ENCODE measurements around the gene TMEM9B. TPM values are rescaled to one million over a fixed set of nuclear protein-coding genes. Genes with fewer than 3 reads are reported as not detected.
"Not testable (repeated sequence)": the region's sequence is repeated elsewhere in the genome, so short reads cannot be mapped to it uniquely, and the experiment has no call there.

TMEM9B gene
- total and polyA plus RNA-seq, 2 donors (not counting 1 experiment from before 2014, with no cell fraction given), result 15.0 to 30.4 TPM

DNA sequence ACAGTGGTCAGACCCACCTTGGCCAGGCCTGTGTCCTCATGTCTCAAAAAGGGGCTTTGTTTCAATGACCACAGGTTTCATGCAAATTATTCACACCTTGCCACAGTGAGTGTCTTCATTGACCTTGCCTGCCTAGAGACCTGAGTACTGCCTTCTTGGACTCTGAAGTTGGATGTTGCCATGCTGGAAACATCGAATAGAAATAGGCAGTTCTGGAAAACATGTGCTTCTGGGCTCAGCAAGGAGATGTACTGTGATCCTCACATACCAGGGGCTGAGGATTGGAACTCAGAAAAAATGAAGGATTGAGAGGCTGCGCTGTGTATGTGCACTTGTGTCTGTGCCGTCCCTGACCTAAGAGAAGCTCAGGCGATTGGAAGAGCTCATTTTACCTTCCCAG, 49.1 kb upstream of the TMEM9B start:
- no peak overlapping the region for H2AFZ ChIP-seq (ENCODE audit: insufficient read depth, low read depth, low read length, poor library complexity, severe bottlenecking)
- DNase-seq (no peak), ATAC-seq (ENCODE audit: low read depth) (no peak)
- TF ChIP-seq, protein P1, sequence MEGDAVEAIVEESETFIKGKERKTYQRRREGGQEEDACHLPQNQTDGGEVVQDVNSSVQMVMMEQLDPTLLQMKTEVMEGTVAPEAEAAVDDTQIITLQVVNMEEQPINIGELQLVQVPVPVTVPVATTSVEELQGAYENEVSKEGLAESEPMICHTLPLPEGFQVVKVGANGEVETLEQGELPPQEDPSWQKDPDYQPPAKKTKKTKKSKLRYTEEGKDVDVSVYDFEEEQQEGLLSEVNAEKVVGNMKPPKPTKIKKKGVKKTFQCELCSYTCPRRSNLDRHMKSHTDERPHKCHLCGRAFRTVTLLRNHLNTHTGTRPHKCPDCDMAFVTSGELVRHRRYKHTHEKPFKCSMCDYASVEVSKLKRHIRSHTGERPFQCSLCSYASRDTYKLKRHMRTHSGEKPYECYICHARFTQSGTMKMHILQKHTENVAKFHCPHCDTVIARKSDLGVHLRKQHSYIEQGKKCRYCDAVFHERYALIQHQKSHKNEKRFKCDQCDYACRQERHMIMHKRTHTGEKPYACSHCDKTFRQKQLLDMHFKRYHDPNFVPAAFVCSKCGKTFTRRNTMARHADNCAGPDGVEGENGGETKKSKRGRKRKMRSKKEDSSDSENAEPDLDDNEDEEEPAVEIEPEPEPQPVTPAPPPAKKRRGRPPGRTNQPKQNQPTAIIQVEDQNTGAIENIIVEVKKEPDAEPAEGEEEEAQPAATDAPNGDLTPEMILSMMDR (IDR thresholded peaks at IDR 0.05), result no peak
- no peak for TF ChIP-seq EZH2 (IDR thresholded peaks at IDR 0.05; ENCODE audit: borderline replicate concordance, insufficient read depth, low read depth, low read length, poor library complexity, severe bottlenecking)
- H3K4me3 Mint-ChIP-seq, result no peak overlapping the region
- intact Hi-C loops (cut with micrococcal nuclease), result no loop called here
- POLR2A ChIA-PET, result no interaction called here
- H3K4me3 ChIP-seq (ENCODE audit: control extremely low read depth in 1 of 5, extremely low read depth in 1 of 5, insufficient read depth in 1 of 5, low read depth in 2 of 5, low read length in 4 of 5), result no peak overlapping the region
- H3K4me1 Mint-ChIP-seq, result no peaks in the 10 kb centered on the region
- H3K4me1 ChIP-seq (ENCODE audit: control insufficient read depth in 2 of 2, insufficient read depth in 2 of 2, low read length in 2 of 2), result no peaks in the 10 kb centered on the region
- H3K36me3 ChIP-seq (replicated peaks in 1 of 2; ENCODE audit: control extremely low read depth in 1 of 2, control insufficient read depth in 1 of 2, extremely low read depth in 1 of 2, insufficient read depth in 2 of 2, low read length in 1 of 2), result no peaks in the 10 kb centered on the region
- H4K20me1 ChIP-seq (ENCODE audit: control insufficient read depth, insufficient read depth, low read length, poor library complexity, severe bottlenecking), result no peaks in the 10 kb centered on the region
- no peak overlapping the region for H3K27ac Mint-ChIP-seq
- CTCF ChIA-PET, result interaction anchor here (1.4 to 6.0 kb wide), 3 partner anchors 10 to 494 kb away, joined by 4 to 88 read pairs (median 43); no protein-coding TSS in a partner anchor
- no peak overlapping the region for H3K4me2 ChIP-seq (replicated peaks; ENCODE audit: low read depth, low read length, poor library complexity, severe bottlenecking)
- H3K27me3 ChIP-seq (replicated peaks in 1 of 4; ENCODE audit: control extremely low read depth in 1 of 4, control insufficient read depth in 3 of 4, insufficient read depth in 4 of 4, low read length in 3 of 4), result peaks cover 0 to 6% (median 4%) of the 10 kb centered on the region in 4 experiments
- no peak overlapping the region for H3K27ac ChIP-seq (ENCODE audit: low read length in 2 of 2)
- WGBS (ENCODE audit: insufficient coverage), result 98% methylated on average over 4 of the region's 4 CpGs
- peaks cover 2% of the 10 kb centered on the region for H3K9me3 Mint-ChIP-seq (ENCODE audit: insufficient read depth)
- H3K79me2 ChIP-seq (ENCODE audit: control insufficient read depth, insufficient read depth, low read length), result no peaks in the 10 kb centered on the region
- no peak overlapping the region for H3K9ac ChIP-seq (ENCODE audit: low read length)
- peaks cover 0 to 3% (median 2%) of the 10 kb centered on the region in 3 donors for H3K9me3 ChIP-seq (ENCODE audit: control extremely low read depth in 1 of 3, control insufficient read depth in 2 of 3, insufficient read depth in 1 of 3, low read length in 2 of 3)
- H3K27me3 Mint-ChIP-seq, result peaks cover 24% of the 10 kb centered on the region

DNA sequence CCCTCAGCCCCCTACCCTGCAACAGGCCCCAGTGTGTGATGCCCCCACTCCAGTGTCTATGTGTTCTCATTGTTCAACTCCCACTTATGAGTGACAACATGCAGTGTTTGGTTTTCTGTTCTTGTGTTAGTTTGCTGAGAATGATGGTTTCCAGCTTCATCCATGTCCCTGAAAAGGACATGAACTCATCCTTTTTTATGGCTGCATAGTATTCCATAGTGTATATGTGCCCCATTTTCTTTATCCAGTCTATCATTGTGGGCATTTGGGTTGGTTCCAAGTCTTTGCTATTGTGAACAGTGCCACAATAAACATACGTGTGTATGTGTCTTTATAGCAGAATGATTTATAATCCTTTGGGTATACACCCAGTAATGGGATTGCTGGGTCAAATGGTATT, 45.3 kb upstream of the TMEM9B start:
- H3K27ac Mint-ChIP-seq; H3K9me3 Mint-ChIP-seq (ENCODE audit: insufficient read depth); H3K4me3 Mint-ChIP-seq; H3K4me1 Mint-ChIP-seq; H3K79me2 ChIP-seq (ENCODE audit: control insufficient read depth, insufficient read depth, low read length); H3K9me3 ChIP-seq (ENCODE audit: control extremely low read depth in 1 of 3, control insufficient read depth in 2 of 3, insufficient read depth in 1 of 3, low read length in 2 of 3); H2AFZ ChIP-seq (ENCODE audit: insufficient read depth, low read depth, low read length, poor library complexity, severe bottlenecking); H3K9ac ChIP-seq (ENCODE audit: low read length); H3K4me1 ChIP-seq (ENCODE audit: control insufficient read depth in 2 of 2, insufficient read depth in 2 of 2, low read length in 2 of 2); CTCF ChIA-PET; H3K27ac ChIP-seq (ENCODE audit: low read length in 2 of 2); ATAC-seq (ENCODE audit: low read depth); DNase-seq; H4K20me1 ChIP-seq (ENCODE audit: control insufficient read depth, insufficient read depth, low read length, poor library complexity, severe bottlenecking); POLR2A ChIA-PET; intact Hi-C loops (cut with micrococcal nuclease); H3K4me3 ChIP-seq (ENCODE audit: control extremely low read depth in 1 of 5, extremely low read depth in 1 of 5, insufficient read depth in 1 of 5, low read depth in 2 of 5, low read length in 4 of 5); H3K4me2 ChIP-seq (replicated peaks; ENCODE audit: low read depth, low read length, poor library complexity, severe bottlenecking); H3K36me3 ChIP-seq (replicated peaks in 1 of 2; ENCODE audit: control extremely low read depth in 1 of 2, control insufficient read depth in 1 of 2, extremely low read depth in 1 of 2, insufficient read depth in 2 of 2, low read length in 1 of 2): not testable (repeated sequence)
- H3K27me3 ChIP-seq (replicated peaks in 1 of 4; ENCODE audit: control extremely low read depth in 1 of 4, control insufficient read depth in 3 of 4, insufficient read depth in 4 of 4, low read length in 3 of 4), result peaks cover 0 to 24% (median 13%) of the 10 kb centered on the region in 4 experiments
- H3K27me3 Mint-ChIP-seq, result peaks cover 34% of the 10 kb centered on the region
- WGBS (ENCODE audit: insufficient coverage), result no CpG with 5 or more reads among the region's 1 CpG

Measured in B cell (primary cell).